ENCODE measurements around the gene ROBO1. TPM values are rescaled to one million over a fixed set of nuclear protein-coding genes. Genes with fewer than 3 reads are reported as not detected.

Gene ROBO1
- total and polyA plus RNA-seq, 2 donors (not counting 1 experiment from before 2014, with no cell fraction given): 0.27 to 3.2 TPM

DNA sequence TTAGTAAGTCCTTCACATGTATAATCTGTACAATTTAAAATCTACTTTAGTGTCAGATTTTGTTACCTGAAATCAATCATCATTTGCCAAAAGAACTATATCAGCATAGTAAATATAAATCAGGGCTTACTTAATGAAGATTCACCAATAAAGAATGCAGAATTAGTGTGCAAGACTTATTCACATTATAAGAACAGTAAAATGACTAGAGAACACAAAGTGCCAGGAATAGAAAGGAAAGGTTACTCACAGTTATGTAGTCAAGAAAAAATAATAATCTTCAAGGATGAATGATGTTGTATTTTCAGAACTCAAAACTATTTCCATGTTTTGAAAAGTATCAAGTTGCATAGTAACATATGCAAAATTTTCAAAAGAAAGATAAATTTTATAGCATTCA, 891.9 kb downstream of the ROBO1 start:
- H3K4me2 ChIP-seq (replicated peaks; ENCODE audit: low read depth, low read length, poor library complexity, severe bottlenecking): no peak overlapping the region
- H3K27me3 ChIP-seq (replicated peaks in 1 of 4; ENCODE audit: control extremely low read depth in 1 of 4, control insufficient read depth in 3 of 4, insufficient read depth in 4 of 4, low read length in 3 of 4): no peaks in the 10 kb centered on the region
- H3K9me3 ChIP-seq (ENCODE audit: control extremely low read depth in 1 of 3, control insufficient read depth in 2 of 3, insufficient read depth in 1 of 3, low read length in 2 of 3): no peaks in the 10 kb centered on the region
- no peaks in the 10 kb centered on the region for H4K20me1 ChIP-seq (ENCODE audit: control insufficient read depth, insufficient read depth, low read length, poor library complexity, severe bottlenecking)
- intact Hi-C loops (cut with micrococcal nuclease): no loop called here
- Mint-ChIP-seq H3K27me3 (no peaks in the 10 kb centered on the region), H3K27ac (no peak overlapping the region), H3K4me3 (no peak overlapping the region), H3K9me3 (ENCODE audit: insufficient read depth) (peaks cover 2% of the 10 kb centered on the region), H3K4me1 (no peaks in the 10 kb centered on the region)
- H3K27ac ChIP-seq (ENCODE audit: low read length in 2 of 2): no peak overlapping the region
- POLR2A ChIA-PET: no interaction called here
- no peaks in the 10 kb centered on the region for H3K36me3 ChIP-seq (replicated peaks in 1 of 2; ENCODE audit: control extremely low read depth in 1 of 2, control insufficient read depth in 1 of 2, extremely low read depth in 1 of 2, insufficient read depth in 2 of 2, low read length in 1 of 2)
- CTCF ChIA-PET: no interaction called here
- ATAC-seq (ENCODE audit: low read depth) (no peak), DNase-seq (no peak)
- no peaks in the 10 kb centered on the region for H3K4me1 ChIP-seq (ENCODE audit: control insufficient read depth in 2 of 2, insufficient read depth in 2 of 2, low read length in 2 of 2)
- TF ChIP-seq EZH2 (IDR thresholded peaks at IDR 0.05; ENCODE audit: borderline replicate concordance, insufficient read depth, low read depth, low read length, poor library complexity, severe bottlenecking): no peak
- TF ChIP-seq, protein P1, sequence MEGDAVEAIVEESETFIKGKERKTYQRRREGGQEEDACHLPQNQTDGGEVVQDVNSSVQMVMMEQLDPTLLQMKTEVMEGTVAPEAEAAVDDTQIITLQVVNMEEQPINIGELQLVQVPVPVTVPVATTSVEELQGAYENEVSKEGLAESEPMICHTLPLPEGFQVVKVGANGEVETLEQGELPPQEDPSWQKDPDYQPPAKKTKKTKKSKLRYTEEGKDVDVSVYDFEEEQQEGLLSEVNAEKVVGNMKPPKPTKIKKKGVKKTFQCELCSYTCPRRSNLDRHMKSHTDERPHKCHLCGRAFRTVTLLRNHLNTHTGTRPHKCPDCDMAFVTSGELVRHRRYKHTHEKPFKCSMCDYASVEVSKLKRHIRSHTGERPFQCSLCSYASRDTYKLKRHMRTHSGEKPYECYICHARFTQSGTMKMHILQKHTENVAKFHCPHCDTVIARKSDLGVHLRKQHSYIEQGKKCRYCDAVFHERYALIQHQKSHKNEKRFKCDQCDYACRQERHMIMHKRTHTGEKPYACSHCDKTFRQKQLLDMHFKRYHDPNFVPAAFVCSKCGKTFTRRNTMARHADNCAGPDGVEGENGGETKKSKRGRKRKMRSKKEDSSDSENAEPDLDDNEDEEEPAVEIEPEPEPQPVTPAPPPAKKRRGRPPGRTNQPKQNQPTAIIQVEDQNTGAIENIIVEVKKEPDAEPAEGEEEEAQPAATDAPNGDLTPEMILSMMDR (IDR thresholded peaks at IDR 0.05): no peak
- no peak overlapping the region for H3K9ac ChIP-seq (ENCODE audit: low read length)
- no peaks in the 10 kb centered on the region for H3K79me2 ChIP-seq (ENCODE audit: control insufficient read depth, insufficient read depth, low read length)
- H3K4me3 ChIP-seq (ENCODE audit: control extremely low read depth in 1 of 5, extremely low read depth in 1 of 5, insufficient read depth in 1 of 5, low read depth in 2 of 5, low read length in 4 of 5): no peak overlapping the region
- no peak overlapping the region for H2AFZ ChIP-seq (ENCODE audit: insufficient read depth, low read depth, low read length, poor library complexity, severe bottlenecking)

GRCh38 chr3:78875436-78875835, 892.4 kb downstream of the ROBO1 start:
- Histone ChIP-seq H3K36me3 (replicated peaks in 1 of 2; ENCODE audit: control extremely low read depth in 1 of 2, control insufficient read depth in 1 of 2, extremely low read depth in 1 of 2, insufficient read depth in 2 of 2, low read length in 1 of 2) (no peaks in the 10 kb centered on the region), H3K27me3 (replicated peaks in 1 of 4; ENCODE audit: control extremely low read depth in 1 of 4, control insufficient read depth in 3 of 4, insufficient read depth in 4 of 4, low read length in 3 of 4) (no peaks in the 10 kb centered on the region), H3K79me2 (ENCODE audit: control insufficient read depth, insufficient read depth, low read length) (no peaks in the 10 kb centered on the region), H3K9me3 (ENCODE audit: control extremely low read depth in 1 of 3, control insufficient read depth in 2 of 3, insufficient read depth in 1 of 3, low read length in 2 of 3) (no peaks in the 10 kb centered on the region), H3K9ac (ENCODE audit: low read length) (no peak overlapping the region), H3K4me1 (ENCODE audit: control insufficient read depth in 2 of 2, insufficient read depth in 2 of 2, low read length in 2 of 2) (no peaks in the 10 kb centered on the region), H4K20me1 (ENCODE audit: control insufficient read depth, insufficient read depth, low read length, poor library complexity, severe bottlenecking) (no peaks in the 10 kb centered on the region), H3K4me3 (ENCODE audit: control extremely low read depth in 1 of 5, extremely low read depth in 1 of 5, insufficient read depth in 1 of 5, low read depth in 2 of 5, low read length in 4 of 5) (no peak overlapping the region), H3K27ac (ENCODE audit: low read length in 2 of 2) (no peak overlapping the region), H2AFZ (ENCODE audit: insufficient read depth, low read depth, low read length, poor library complexity, severe bottlenecking) (no peak overlapping the region), H3K4me2 (replicated peaks; ENCODE audit: low read depth, low read length, poor library complexity, severe bottlenecking) (no peak overlapping the region)
- no peaks in the 10 kb centered on the region for H3K4me1 Mint-ChIP-seq
- WGBS (ENCODE audit: insufficient coverage): no CpG with 5 or more reads among the region's 4 CpGs
- CTCF ChIA-PET: no interaction called here
- peaks cover 2% of the 10 kb centered on the region for H3K9me3 Mint-ChIP-seq (ENCODE audit: insufficient read depth)
- no peak for ATAC-seq (ENCODE audit: low read depth)
- TF ChIP-seq, protein P1 (IDR thresholded peaks at IDR 0.05): no peak
- TF ChIP-seq EZH2 (IDR thresholded peaks at IDR 0.05; ENCODE audit: borderline replicate concordance, insufficient read depth, low read depth, low read length, poor library complexity, severe bottlenecking): no peak
- intact Hi-C loops (cut with micrococcal nuclease): no loop called here
- no peak overlapping the region for H3K4me3 Mint-ChIP-seq
- no peak overlapping the region for H3K27ac Mint-ChIP-seq
- POLR2A ChIA-PET: no interaction called here
- no peak for DNase-seq
- H3K27me3 Mint-ChIP-seq: no peaks in the 10 kb centered on the region

All from B cell (primary cell).